Kidney (tissue), 14 donors: Measurements from ENCODE around the gene DDA1. TPM values are rescaled to one million over a fixed set of nuclear protein-coding genes. Genes with fewer than 3 reads are reported as not detected.

Experiments
- DNase-seq, 5 donors: peaks; one replicate each; pipeline ENCODE4 v3.0.0-alpha.2; 2013 to 2020
- FAIRE-seq: peaks from 2 replicates; lab custom pipeline; 2012; peaks lifted over from hg19 to GRCh38; lab: Jason Lieb, UNC
- H3K27ac ChIP-seq, 2 donors: one replicate each; pipeline ENCODE4 v1.7.0; 2013; ENCODE audit warnings: low read depth in 2 of 2, low read length in 2 of 2, inconsistent platforms in 1 of 2
- H3K27me3 ChIP-seq: one replicate; pipeline ENCODE4 v1.7.1; 2013; ENCODE audit warnings: low read length, inconsistent platforms; ENCODE audit not compliant: control insufficient read depth, insufficient read depth
- H3K36me3 ChIP-seq, 3 donors: one replicate each; pipeline versions ENCODE4 v1.7.0 to v1.7.1; 2013; ENCODE audit warnings: low read length in 3 of 3, control low read depth in 1 of 3, inconsistent platforms in 1 of 3; ENCODE audit not compliant: insufficient read depth in 3 of 3, control insufficient read depth in 2 of 3
- H3K4me1 ChIP-seq, 3 donors: one replicate each; pipeline versions ENCODE4 v1.7.0 to v1.7.1; 2013; ENCODE audit warnings: low read length in 3 of 3, inconsistent platforms in 1 of 3, low read depth in 1 of 3; ENCODE audit not compliant: control insufficient read depth in 2 of 3, insufficient read depth in 2 of 3
- H3K4me3 ChIP-seq, 3 donors: one replicate each; pipeline versions ENCODE4 v1.7.0 to v1.8.1; 2013; ENCODE audit warnings: low read length in 3 of 3, control low read depth in 1 of 3, inconsistent platforms in 1 of 3
- H3K9ac ChIP-seq, 3 donors: one replicate each; pipeline versions ENCODE4 v1.7.0 to v1.7.1; 2013; ENCODE audit warnings: low read length in 3 of 3, control low read depth in 1 of 3, inconsistent platforms in 1 of 3
- H3K9me3 ChIP-seq, 3 donors: one replicate each; pipeline versions ENCODE4 v1.7.0 to v1.7.1; 2013; ENCODE audit warnings: low read length in 3 of 3, control low read depth in 1 of 3, inconsistent platforms in 1 of 3; ENCODE audit not compliant: control insufficient read depth in 2 of 3, insufficient read depth in 1 of 3
- intact Hi-C: fragments of 100-400 bp; cut with DNase I; formaldehyde crosslinking; loops from one replicate; pipeline ENCODE4 v1.11.1; 2022
- polyA plus RNA-seq: library from polyadenylated mRNA; stranded (reverse); fragments of 350-450 nt; fragmentation: Illumina TruSeq; extraction: RNeasy Lipid Tissue Mini Kit (QIAGEN cat#74804); gene quantifications from one replicate; pipeline ENCODE4 v1.2.3, GENCODE V29; 2014; ENCODE audit warnings: low read depth, low replicate concordance; ENCODE audit not compliant: insufficient read depth
- total RNA-seq: library from RNA; stranded (reverse); fragmentation: NEBNext Ultra II Directional; extraction: Animal tissue kit (Norgen Biotek cat#: 25700); gene quantifications from one replicate; pipeline ENCODE4 v1.2.1, GENCODE V29; 2021
- TF ChIP-seq, protein P1 (sequence below): IDR thresholded peaks from 3 replicates; pipeline ENCODE4 v1.5.1; 2012; ENCODE audit warnings: mild to moderate bottlenecking, moderate library complexity, borderline replicate concordance; ENCODE audit not compliant: insufficient read depth; ENCODE audit errors: extremely low read depth
- donor health status: control.
- donor health status: control.
- donor health status: control.
- donor health status: control.
- donor health status: control.
- donor health status: DM: yes; HTN: yes; CAD: no.
- donor health status: Normal renal cell carcinoma (clear cell type).

DDA1 gene
- total and polyA plus RNA-seq, 2 donors from 2014 or later = 27.7 to 35.9 TPM

DNA sequence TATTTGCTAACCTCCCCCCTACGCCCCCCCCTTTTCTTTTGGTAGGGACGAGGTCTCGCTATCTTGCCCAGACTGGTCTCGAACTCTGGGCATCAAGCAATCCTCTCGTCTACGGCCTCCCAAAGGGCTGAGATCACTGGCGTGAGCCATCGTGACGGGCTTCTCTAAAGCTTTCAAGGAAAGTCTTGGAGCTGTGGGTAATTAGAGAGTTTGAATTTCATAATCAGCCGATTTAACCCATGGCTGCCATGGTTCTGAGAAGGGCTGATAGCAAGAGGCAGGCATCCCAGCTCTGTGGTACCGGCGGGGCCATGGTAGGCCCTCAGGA is 5.5 kb upstream of the DDA1 start:
- H3K4me3 ChIP-seq = peak overlapping the region in 1 of 3 donors; percentile 66
- no peaks in the 10 kb centered on the region for H3K27me3 ChIP-seq
- peak overlapping the region in 1 of 2 donors; percentile 43 for H3K27ac ChIP-seq
- H3K9me3 ChIP-seq = no peaks in the 10 kb centered on the region
- TF ChIP-seq, protein P1, sequence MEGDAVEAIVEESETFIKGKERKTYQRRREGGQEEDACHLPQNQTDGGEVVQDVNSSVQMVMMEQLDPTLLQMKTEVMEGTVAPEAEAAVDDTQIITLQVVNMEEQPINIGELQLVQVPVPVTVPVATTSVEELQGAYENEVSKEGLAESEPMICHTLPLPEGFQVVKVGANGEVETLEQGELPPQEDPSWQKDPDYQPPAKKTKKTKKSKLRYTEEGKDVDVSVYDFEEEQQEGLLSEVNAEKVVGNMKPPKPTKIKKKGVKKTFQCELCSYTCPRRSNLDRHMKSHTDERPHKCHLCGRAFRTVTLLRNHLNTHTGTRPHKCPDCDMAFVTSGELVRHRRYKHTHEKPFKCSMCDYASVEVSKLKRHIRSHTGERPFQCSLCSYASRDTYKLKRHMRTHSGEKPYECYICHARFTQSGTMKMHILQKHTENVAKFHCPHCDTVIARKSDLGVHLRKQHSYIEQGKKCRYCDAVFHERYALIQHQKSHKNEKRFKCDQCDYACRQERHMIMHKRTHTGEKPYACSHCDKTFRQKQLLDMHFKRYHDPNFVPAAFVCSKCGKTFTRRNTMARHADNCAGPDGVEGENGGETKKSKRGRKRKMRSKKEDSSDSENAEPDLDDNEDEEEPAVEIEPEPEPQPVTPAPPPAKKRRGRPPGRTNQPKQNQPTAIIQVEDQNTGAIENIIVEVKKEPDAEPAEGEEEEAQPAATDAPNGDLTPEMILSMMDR = no peak
- FAIRE-seq = no peak
- no peaks in the 10 kb centered on the region for H3K36me3 ChIP-seq
- H3K4me1 ChIP-seq = peaks cover 0 to 19% (median 10%) of the 10 kb centered on the region in 3 donors
- no peak overlapping the region for H3K9ac ChIP-seq
- intact Hi-C loops = no loop called here
- DNase-seq = peak in 1 of 5 donors; percentile 70

DNA sequence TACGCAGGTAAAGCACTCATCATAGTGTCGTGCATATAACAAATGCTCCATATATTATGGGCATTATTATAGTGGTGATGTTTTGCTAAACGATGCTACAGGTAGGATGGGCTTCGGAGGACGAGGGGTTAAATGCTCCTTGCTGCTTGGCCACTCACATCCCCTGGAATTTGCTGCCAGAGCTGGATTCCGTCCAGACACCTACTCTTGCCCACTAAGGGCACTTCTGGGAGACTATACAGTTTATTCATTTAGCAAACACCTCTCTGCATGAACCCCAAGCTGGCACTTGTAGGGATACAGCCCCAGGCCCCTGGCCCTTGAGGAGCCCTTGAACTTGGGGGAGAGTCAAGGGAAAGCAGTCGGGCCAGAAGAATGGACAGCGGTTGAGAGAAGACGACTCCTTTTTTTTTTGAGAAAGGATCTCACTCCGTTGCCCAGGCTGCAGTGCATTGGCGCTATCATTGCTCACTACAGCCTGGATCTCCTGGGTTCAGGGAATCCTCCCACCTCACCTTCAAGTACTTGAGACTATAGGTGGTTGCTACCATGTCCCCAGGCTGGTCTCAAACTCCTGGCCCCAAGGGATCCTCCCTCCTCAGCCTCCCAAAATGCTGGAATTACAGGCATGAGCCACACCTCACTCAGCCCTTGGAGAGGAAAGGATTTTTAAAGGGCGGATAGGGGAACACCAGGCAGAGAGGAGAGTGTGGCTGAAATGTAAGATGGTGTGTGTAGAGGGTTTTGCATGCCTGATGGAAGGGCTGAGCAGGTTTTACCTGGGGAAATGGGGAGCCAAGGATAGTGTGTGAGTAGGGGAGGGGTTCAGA is 4.8 kb upstream of the DDA1 start:
- intact Hi-C loops = no loop called here
- Histone ChIP-seq H3K4me1 (peaks cover 0 to 19% (median 10%) of the 10 kb centered on the region in 3 donors), H3K9ac (no peak overlapping the region), H3K9me3 (no peaks in the 10 kb centered on the region), H3K36me3 (no peaks in the 10 kb centered on the region), H3K27me3 (no peaks in the 10 kb centered on the region), H3K4me3 (peak overlapping the region in 1 of 3 donors; percentile 93), H3K27ac (peak overlapping the region; percentile 93 to 97)
- DNase-seq = peak in 2 of 5 donors; percentile 21 to 65
- FAIRE-seq = no peak
- TF ChIP-seq, protein P1 = no peak

- H3K4me3 ChIP-seq = peak overlapping the region in 2 of 3 donors; percentile 82 to 93
- H3K27ac ChIP-seq = peak overlapping the region; percentile 93 to 97
- H3K4me1 ChIP-seq = peaks cover 0 to 22% (median 12%) of the 10 kb centered on the region in 3 donors
- intact Hi-C loops = no loop called here
- no peaks in the 10 kb centered on the region for H3K9me3 ChIP-seq
- TF ChIP-seq, protein P1 = no peak
- no peaks in the 10 kb centered on the region for H3K36me3 ChIP-seq
- FAIRE-seq (no peak), DNase-seq (no peak)
- no peaks in the 10 kb centered on the region for H3K27me3 ChIP-seq
- no peak overlapping the region for H3K9ac ChIP-seq
Measured at GRCh38 chr19:17305216-17305516, 4.2 kb upstream of the DDA1 start.
